ENCODE data around the gene GPATCH8.

DNA sequence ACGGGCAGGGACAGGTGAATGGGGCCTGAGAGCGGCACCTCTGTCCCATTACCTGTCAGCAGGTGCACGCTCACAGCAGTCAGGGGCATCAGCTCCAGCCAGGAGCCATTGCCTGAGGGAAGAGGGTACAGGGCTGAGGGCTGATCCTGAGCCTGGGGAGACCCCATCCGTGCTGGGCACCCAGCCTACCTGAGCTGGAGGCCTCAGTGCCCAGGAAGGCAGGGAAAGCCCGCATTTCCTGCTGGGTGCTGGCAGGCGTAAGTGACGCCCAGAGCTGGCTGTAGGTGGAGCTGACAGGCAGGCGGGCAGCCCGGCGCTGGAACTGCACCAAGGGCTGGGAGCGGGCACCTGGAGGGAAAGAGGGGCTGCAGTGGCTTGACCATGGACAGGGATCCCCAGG is 147.0 kb downstream of the GPATCH8 start:
- TF ChIP-seq SIN3A (IDR thresholded peaks at IDR 0.05; ENCODE audit: low read depth, low read length) (no peak), EGR1 (IDR thresholded peaks at IDR 0.05; ENCODE audit: borderline replicate concordance in 1 of 2, low read depth in 2 of 2, low read length in 2 of 2) (no peak), GABPA (IDR thresholded peaks at IDR 0.05; ENCODE audit: low read depth) (no peak), USF2 (IDR thresholded peaks at IDR 0.05; ENCODE audit: borderline replicate concordance, low read depth, low read length) (no peak), CHD4 (IDR thresholded peaks at IDR 0.05) (no peak)

Measured in GM12878 (cell line).